ENCODE measurements around the gene ASB2.

The ASB2 gene

GRCh38 chr14:93946104-93946503 is 30.3 kb downstream of the ASB2 start:
- DNase-seq, result no peak

- no peak for DNase-seq
Observed at GRCh38 chr14:93945070-93945399, 31.3 kb downstream of the ASB2 start.

DNA sequence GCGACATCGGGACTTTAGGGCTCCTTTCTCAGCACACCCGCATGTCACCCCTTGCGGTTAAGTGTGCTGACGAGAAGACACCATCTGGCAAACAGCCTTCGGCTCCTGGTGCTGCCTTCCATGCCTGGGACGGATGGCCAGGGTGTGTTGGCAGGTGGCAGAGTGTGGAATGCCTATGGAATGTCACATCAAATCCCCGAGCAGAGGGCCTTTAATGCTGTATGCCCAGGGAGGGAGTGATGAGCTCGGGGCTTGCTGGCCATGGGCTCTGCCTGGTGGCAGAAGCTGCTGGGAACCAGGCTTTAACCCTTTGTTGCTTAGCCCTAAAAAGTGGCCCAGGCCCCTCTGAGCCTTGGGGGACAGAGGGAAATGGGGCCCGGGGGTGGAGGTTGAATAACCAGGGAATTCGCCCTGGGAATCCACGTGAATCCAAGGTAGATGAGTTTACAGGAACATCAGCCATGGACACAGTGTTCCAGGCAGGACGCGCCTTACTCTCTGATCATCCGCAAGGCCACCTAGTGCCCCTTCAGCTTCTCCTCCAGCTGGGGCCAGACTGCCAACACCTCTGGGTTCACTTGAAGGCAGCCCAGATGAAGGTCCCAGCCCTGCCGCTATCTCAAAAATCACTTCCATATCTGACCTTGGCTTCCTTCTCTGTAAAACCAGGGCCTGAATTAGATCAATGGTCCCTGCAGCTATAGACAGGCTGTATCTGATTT is 31.9 kb downstream of the ASB2 start:
- DNase-seq, result no peak

DNA sequence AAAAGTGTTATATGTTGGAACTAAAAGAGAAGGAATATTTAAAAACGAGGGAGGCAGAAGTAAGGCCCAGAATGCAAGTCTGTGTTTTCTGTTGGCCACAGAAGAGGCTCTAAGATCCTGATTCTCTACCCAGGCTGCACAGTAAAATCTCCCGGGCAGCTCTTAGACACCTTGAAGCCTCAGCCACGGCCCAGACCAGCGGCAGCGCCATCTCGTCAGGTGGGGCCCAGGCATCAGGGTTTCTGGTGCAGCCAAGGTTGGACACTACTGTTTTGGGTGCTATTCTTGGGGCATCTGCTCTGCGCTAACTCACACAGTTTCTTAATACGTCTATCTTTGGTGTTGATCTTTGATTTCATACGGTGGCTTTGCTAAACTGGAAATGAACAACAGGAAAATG is 32.4 kb downstream of the ASB2 start:
- DNase-seq, result no peak

DNA sequence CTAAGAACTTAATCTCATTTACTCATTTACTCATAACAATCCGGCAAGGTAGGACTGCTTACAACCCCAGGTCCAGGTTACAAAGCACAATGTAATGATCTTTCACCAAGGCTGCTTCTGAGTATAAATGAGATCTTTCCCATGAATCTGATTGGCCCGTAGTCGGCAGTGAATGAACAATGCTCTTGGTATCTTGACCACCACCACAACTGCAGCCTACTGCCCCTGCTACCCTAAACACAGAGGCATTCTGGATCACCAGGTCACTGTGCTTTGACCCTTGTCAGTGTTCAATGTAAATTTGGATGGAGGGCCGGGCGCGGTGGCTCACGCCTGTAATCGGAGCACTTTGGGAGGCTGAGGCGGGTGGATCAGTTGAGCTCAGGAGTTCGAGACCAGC is 33.3 kb downstream of the ASB2 start:
- DNase-seq, result no peak

DNA sequence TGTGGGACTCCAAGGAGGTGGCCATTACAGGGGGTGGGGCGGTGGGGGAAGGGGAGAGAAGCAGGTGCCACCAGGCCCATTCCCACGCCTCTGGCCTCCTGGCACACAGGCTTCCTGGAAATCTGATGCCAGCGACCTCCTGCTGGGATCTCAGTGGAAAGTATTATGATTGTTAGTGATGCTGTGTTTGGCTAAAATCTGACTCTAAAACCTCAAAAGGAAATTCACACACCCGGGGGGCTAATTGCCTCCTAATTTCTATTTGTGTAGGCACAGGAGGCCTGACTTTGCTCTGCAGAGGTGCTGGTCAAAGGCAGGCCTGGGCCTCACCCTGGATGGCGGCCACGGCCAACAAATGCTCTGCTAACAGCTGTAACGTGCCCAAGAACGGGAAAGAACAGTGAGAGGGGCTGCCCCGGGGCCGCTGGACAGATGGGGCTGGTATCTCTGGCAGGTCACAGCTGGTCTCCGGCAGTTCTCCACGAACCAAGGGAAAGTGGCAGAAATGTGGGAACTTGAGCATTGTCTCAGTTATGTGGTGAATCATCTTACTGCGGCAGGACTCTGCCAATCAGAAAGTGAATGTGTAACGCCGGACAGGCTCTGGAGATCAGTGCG is 35.0 kb downstream of the ASB2 start:
- peak; percentile 73 for DNase-seq

DNA sequence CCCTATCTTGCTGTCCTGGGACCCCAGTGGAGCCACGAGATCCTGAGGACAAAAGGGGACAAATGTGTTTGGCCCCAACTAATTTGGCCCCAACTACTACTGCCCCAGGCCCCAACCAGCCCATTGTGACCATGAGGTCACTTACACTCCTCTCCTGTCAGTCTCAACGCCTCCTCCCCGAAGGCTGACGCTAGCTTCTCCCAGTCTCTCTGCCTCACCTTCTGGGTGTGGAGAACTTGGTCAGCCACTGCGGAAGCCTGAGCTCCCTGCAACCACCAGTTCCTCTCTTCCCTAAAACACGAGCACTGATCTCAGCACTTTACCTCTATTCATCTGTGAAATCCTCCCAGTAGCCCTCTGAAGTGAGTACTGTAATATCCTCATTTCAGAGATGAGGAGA is 35.9 kb downstream of the ASB2 start:
- no peak for DNase-seq

- DNase-seq, result peak; percentile 67
Observed at GRCh38 chr14:93939304-93940229, 36.8 kb downstream of the ASB2 start.

GRCh38 chr14:93938751-93939303 is 37.5 kb downstream of the ASB2 start:
- DNase-seq, result peak; percentile 17

- DNase-seq, result no peak
Observed at GRCh38 chr14:93937519-93937918, 38.9 kb downstream of the ASB2 start.

- DNase-seq, result no peak
Observed at GRCh38 chr14:93936926-93937325, 39.4 kb downstream of the ASB2 start.

GRCh38 chr14:93936245-93936644 is 40.1 kb downstream of the ASB2 start:
- no peak for DNase-seq

- DNase-seq, result no peak
Observed at GRCh38 chr14:93935213-93935612, 41.2 kb downstream of the ASB2 start.

- DNase-seq, result no peak
Observed at GRCh38 chr14:93932642-93933041, 43.7 kb downstream of the ASB2 start.

DNA sequence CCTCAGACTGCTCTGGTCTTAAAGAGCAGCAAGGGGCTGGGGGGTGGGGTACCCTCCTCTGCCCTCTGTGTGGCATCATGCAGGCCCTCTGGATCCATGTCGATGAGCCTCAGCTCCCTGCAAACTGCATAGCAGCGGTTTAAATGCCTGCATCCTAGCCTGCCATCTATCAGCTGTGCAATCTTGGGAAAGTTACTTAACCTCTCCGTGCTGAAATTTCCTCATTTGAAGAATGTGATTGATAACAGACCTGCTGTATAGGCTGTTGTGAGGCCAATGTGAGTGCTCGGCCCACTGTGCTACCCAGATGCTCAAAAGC is 45.4 kb downstream of the ASB2 start:
- DNase-seq, result no peak

DNA sequence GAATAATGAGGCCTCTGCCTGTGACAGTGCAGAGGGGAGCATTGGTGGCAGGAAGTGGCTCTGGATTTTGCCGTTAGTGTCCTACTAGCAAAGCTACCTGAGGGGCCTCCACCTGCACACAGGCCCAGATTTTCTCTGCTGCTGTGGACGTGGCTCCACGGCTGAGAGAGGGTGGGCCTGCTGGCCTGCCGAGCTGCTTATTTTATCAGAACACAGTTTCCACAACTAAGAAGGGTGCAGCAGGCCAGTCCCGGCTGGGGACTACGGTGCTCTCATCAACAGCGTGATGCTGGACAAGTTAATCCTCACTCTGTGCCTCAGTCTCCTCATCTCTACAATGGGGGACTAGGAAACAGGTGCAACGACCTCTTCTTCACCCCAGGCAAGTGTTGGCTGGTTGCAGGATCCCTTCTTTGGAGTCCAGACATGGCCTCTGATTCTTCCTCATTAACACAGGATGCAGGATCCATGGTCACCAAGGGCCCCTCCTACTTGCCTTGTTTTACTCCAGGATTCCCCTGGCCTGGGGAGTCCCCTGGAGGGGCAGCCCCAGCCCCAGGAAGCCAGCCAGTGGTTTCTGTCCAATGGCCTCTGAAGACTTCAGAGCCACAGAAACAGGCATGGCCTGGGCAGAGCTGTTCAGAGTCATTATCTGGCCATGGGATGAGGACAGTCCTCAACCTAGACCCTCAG is 45.9 kb downstream of the ASB2 start:
- no peak for DNase-seq

DNA sequence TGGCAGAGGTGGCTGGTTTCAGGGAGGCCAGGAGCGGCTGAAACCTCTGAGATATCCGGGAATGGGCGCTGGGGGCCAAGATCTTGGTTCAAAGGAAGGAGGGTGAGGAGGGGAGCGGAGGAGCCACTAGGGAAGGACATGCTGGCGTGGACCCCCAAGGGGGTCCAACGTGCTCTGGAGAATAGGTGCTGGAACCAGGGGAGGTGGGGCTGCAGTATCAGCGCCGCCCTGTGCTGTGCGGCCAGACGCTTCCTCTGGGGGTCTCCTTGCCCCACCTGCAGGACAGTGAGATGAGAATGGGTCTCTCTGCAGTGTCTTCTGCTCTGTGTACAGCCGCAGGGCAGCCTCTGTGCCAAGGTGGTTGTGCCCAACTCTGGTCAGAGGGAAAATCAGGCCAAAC is 46.7 kb downstream of the ASB2 start:
- DNase-seq, result no peak

- DNase-seq, result no peak
Observed at GRCh38 chr14:93929048-93929535, 47.3 kb downstream of the ASB2 start.

GRCh38 chr14:93928184-93929047 is 48.0 kb downstream of the ASB2 start:
- DNase-seq, result no peak

DNA sequence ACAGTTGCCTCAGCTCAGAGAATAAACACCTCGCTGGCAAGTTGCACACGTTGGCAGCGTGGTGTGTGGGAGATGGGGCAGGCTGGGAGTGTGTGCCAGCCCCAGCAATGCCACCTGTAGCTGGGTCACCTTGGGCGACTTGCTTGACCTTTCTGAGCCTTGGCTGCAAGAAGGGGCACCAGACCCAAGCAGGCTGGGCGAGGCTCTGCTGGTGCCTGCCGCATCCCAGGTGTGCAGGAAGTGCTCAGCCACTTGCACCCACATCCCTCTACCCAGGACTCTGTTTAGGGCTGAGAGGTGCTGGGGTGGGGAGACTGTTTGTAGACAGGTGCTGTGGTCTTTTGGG is 48.6 kb downstream of the ASB2 start:
- no peak for DNase-seq

- DNase-seq, result no peak
Observed at GRCh38 chr14:93926873-93927799, 49.2 kb downstream of the ASB2 start, which contains the start of gene FAM181A. Gene FAM181A, plus strand, starts transcription at chr14:93927344. Its CDS starts 942 bp downstream, at chr14:93928286.

All from NCI-H1092 treated with DMSO at 0.1 percent for 48 hours (cell line).